IMR-90 (cell line): ENCODE measurements around the gene GUCY1A2. TPM values are rescaled to one million over a fixed set of nuclear protein-coding genes. Genes with fewer than 3 reads are reported as not detected.

Experiments
- ATAC-seq: fragments of 200-7000 bp; cut with Tn5 transposase; 2 replicates; pipeline ENCODE4 v1.9.1; 2020; ENCODE audit warnings: low read depth, mild to moderate bottlenecking, moderate library complexity
- BruUV-seq: library from RNA; stranded (reverse); fragments of 400-500 nt; replicated peaks from 2 replicates; lab custom pipeline; 2021; lab: Mats Ljungman, UMichigan
- CTCF ChIA-PET: fragments of 300-600 bp; formaldehyde crosslinking; extraction: SDS; loops from one replicate; lab custom pipeline; 2021; ENCODE audit warnings: antibody characterized with exemption; lab: Yijun Ruan, JAX
- POLR2A ChIA-PET: fragments of 300-600 bp; sonication (Branson Sonifier 250); formaldehyde crosslinking; loops from one replicate; lab custom pipeline; 2022; ENCODE audit warnings: antibody characterized with exemption; ENCODE audit not compliant: unreplicated experiment; lab: Charles Lee
- DNase-seq: peaks from one replicate; pipeline ENCODE4 v3.0.0; 2013
- H2AFZ ChIP-seq: replicated peaks from 2 replicates; pipeline ENCODE3; 2013; ENCODE audit warnings: low read length, mild to moderate bottlenecking; ENCODE audit not compliant: poor library complexity
- H2AK5ac ChIP-seq: 2 replicates; pipeline ENCODE4 v1.6.1; 2013; ENCODE audit warnings: low read depth, low read length, inconsistent platforms
- H2AK9ac ChIP-seq: replicated peaks from 2 replicates; pipeline ENCODE3; 2013; ENCODE audit warnings: mild to moderate bottlenecking, low read depth, low read length, moderate library complexity; ENCODE audit not compliant: poor library complexity
- H2BK120ac ChIP-seq: 2 replicates; pipeline ENCODE4 v1.6.1; 2013; ENCODE audit warnings: low read depth, low read length, inconsistent platforms
- H2BK15ac ChIP-seq: 3 replicates; pipeline ENCODE4 v1.6.1; 2013; ENCODE audit warnings: low read depth, low read length, inconsistent platforms
- H2BK20ac ChIP-seq: 2 replicates; pipeline ENCODE4 v1.6.1; 2013; ENCODE audit warnings: low read depth, mild to moderate bottlenecking, inconsistent platforms, low read length, moderate library complexity
- H2BK5ac ChIP-seq: 2 replicates; pipeline ENCODE4 v1.6.1; 2013; ENCODE audit warnings: mild to moderate bottlenecking, low read depth, low read length, inconsistent platforms; ENCODE audit not compliant: poor library complexity, severe bottlenecking
- H3K14ac ChIP-seq: replicated peaks from 2 replicates; pipeline ENCODE4 v1.6.1; 2013; ENCODE audit warnings: low read depth, low read length, inconsistent platforms
- H3K18ac ChIP-seq: 2 replicates; pipeline ENCODE4 v1.6.1; 2013; ENCODE audit warnings: low read depth, low read length, control low read depth
- H3K23ac ChIP-seq: 2 replicates; pipeline ENCODE4 v1.6.1; 2013; ENCODE audit warnings: low read depth, low read length, inconsistent platforms
- H3K27ac ChIP-seq: 2 replicates; pipeline ENCODE4 v1.5.1; 2013; ENCODE audit warnings: mild to moderate bottlenecking, control low read depth, low read length; ENCODE audit not compliant: insufficient read depth
- H3K27me3 ChIP-seq: 2 replicates; pipeline ENCODE4 v1.6.1; 2013; ENCODE audit warnings: low read length; ENCODE audit not compliant: control insufficient read depth, insufficient read depth
- H3K36me3 ChIP-seq: 2 replicates; pipeline ENCODE4 v1.6.1; 2013; ENCODE audit warnings: low read length, mixed read lengths; ENCODE audit not compliant: control insufficient read depth, insufficient read depth
- H3K4ac ChIP-seq: 2 replicates; pipeline ENCODE4 v1.6.1; 2013; ENCODE audit warnings: low read depth, low read length, inconsistent platforms
- H3K4me1 ChIP-seq: 2 replicates; pipeline ENCODE4 v1.6.1; 2013; ENCODE audit warnings: low read length, mixed read lengths; ENCODE audit not compliant: control insufficient read depth, insufficient read depth
- H3K4me2 ChIP-seq: 2 replicates; pipeline ENCODE4 v1.6.1; 2013; ENCODE audit warnings: low read depth, mild to moderate bottlenecking, control low read depth, low read length, moderate library complexity
- H3K4me3 ChIP-seq: 2 replicates; pipeline ENCODE4 v1.5.1; 2013; ENCODE audit warnings: low read depth, mild to moderate bottlenecking, control low read depth, low read length, moderate library complexity; ENCODE audit not compliant: insufficient read depth
- H3K56ac ChIP-seq: 2 replicates; pipeline ENCODE4 v1.6.1; 2013; ENCODE audit warnings: low read length, inconsistent platforms; ENCODE audit not compliant: insufficient read depth; ENCODE audit errors: extremely low read depth
- H3K79me1 ChIP-seq, 2 experiments: 2 replicates each; pipeline ENCODE4 v1.6.1; 2013; ENCODE audit warnings: low read length in 2 of 2, inconsistent platforms in 1 of 2, low read depth in 1 of 2
- H3K9ac ChIP-seq: 2 replicates; pipeline ENCODE4 v1.6.1; 2013; ENCODE audit warnings: low read depth, low read length, control low read depth
- H3K9me1 ChIP-seq: 2 replicates; pipeline ENCODE4 v1.6.1; 2013; ENCODE audit warnings: low read length, inconsistent platforms; ENCODE audit not compliant: insufficient read depth
- H3K9me3 ChIP-seq: 2 replicates; pipeline ENCODE4 v1.6.1; 2013; ENCODE audit warnings: low read length; ENCODE audit not compliant: control insufficient read depth, insufficient read depth
- H4K20me1 ChIP-seq: 2 replicates; pipeline ENCODE4 v1.6.1; 2013; ENCODE audit warnings: low read length, inconsistent platforms; ENCODE audit not compliant: insufficient read depth
- H4K5ac ChIP-seq: 2 replicates; pipeline ENCODE4 v1.6.1; 2013; ENCODE audit warnings: mild to moderate bottlenecking, low read depth, low read length, control low read depth
- H4K8ac ChIP-seq, 2 experiments: 2 replicates each; pipeline ENCODE4 v1.6.1; 2013; ENCODE audit warnings: low read depth in 2 of 2, low read length in 2 of 2, control low read depth in 1 of 2, inconsistent platforms in 1 of 2
- H4K91ac ChIP-seq: 2 replicates; pipeline ENCODE4 v1.6.1; 2013; ENCODE audit warnings: low read depth, low read length, inconsistent platforms; ENCODE audit not compliant: insufficient read depth
- MAZ ChIP-seq: IDR thresholded peaks from 2 replicates; pipeline ENCODE4 v1.6.1; 2012; ENCODE audit warnings: low read depth, mild to moderate bottlenecking, low read length, improper control_type of control experiment, moderate library complexity, borderline replicate concordance
- NFE2L2 ChIP-seq: fragments of 150-350 bp; IDR thresholded peaks from 2 replicates; pipeline ENCODE4 v1.6.1; 2016; ENCODE audit warnings: low read depth, mild to moderate bottlenecking, low read length
- RCOR1 ChIP-seq: IDR thresholded peaks from 2 replicates; pipeline ENCODE4 v1.6.1; 2012; ENCODE audit warnings: mild to moderate bottlenecking, low read length, improper control_type of control experiment; ENCODE audit not compliant: insufficient replicate concordance
- RFX5 ChIP-seq: IDR thresholded peaks from 2 replicates; pipeline ENCODE4 v1.8.0; 2012; ENCODE audit warnings: low read depth, mild to moderate bottlenecking, low read length, moderate library complexity
- SMC3 ChIP-seq: fragments of 150-350 bp; IDR thresholded peaks from 2 replicates; pipeline ENCODE4 v1.6.1; 2016; ENCODE audit warnings: low read depth, mild to moderate bottlenecking, antibody characterized with exemption, low read length, moderate library complexity
- dilution Hi-C: fragments of 300-500 bp; cut with HindIII; formaldehyde crosslinking; loops from one replicate; pipeline ENCODE4 v1.14.3; 2018; ENCODE audit warnings: low sequenced_read_pairs; ENCODE audit not compliant: unreplicated experiment
- in situ Hi-C: fragments of 300-500 bp; cut with MboI; formaldehyde crosslinking; loops from 3 replicates; pipeline ENCODE4 v1.14.3; 2019; ENCODE audit warnings: low sequenced_read_pairs, inconsistent platforms, mixed read lengths
- intact Hi-C: fragments of 100-400 bp; cut with micrococcal nuclease; formaldehyde crosslinking; loops from 2 replicates; pipeline ENCODE4 v1.10.0; 2022
- polyA plus RNA-seq, 3 experiments: library from polyadenylated mRNA; depleted of rRNA; stranded (reverse); fragments of >200 nt; gene quantifications; 2 replicates each; pipeline ENCODE4 v1.2.3, GENCODE V29; 2012; ENCODE audit warnings: low replicate concordance in 1 of 3
- total RNA-seq: library from RNA; depleted of rRNA; stranded (reverse); fragments of >200 nt; gene quantifications from 2 replicates; pipeline ENCODE4 v1.2.3, GENCODE V29; 2012
- TF ChIP-seq, protein P1 (sequence below): conservative IDR thresholded peaks from 2 replicates; pipeline ENCODE4 v1.5.1; 2012; ENCODE audit warnings: mild to moderate bottlenecking, low read depth, low read length, improper control_type of control experiment
- TF ChIP-seq, protein P2 (sequence below): fragments of 150-350 bp; IDR thresholded peaks from 2 replicates; pipeline ENCODE4 v1.6.1; 2016; ENCODE audit warnings: low read depth, mild to moderate bottlenecking, low read length, moderate library complexity, borderline replicate concordance

GUCY1A2 gene
- total and polyA plus RNA-seq, 2 of the 4 experiments (the other 2 are of a cell fraction): under 0.01 to 0.03 TPM

DNA sequence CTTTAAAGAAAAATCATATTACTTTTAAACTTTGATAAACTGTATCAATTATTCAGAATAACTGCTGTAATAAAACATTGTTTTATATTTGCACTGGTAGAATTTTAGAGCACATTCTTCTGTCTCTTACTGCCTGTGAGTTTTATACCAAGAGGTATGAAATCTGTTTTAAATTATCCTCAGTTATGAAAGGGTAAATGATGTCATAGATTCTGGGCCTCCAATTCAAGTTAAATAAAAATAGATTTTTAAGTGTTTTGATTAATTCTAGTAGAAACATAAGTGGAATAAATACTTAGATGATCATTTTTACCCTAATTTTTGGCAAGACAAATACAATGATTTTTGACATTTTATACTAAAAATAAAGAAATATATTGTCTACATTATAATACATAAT, 93.0 kb downstream of the GUCY1A2 start:
- TF ChIP-seq MAZ (no peak), NFE2L2 (no peak), RFX5 (no peak), RCOR1 (no peak), SMC3 (no peak)
- TF ChIP-seq, protein P1, sequence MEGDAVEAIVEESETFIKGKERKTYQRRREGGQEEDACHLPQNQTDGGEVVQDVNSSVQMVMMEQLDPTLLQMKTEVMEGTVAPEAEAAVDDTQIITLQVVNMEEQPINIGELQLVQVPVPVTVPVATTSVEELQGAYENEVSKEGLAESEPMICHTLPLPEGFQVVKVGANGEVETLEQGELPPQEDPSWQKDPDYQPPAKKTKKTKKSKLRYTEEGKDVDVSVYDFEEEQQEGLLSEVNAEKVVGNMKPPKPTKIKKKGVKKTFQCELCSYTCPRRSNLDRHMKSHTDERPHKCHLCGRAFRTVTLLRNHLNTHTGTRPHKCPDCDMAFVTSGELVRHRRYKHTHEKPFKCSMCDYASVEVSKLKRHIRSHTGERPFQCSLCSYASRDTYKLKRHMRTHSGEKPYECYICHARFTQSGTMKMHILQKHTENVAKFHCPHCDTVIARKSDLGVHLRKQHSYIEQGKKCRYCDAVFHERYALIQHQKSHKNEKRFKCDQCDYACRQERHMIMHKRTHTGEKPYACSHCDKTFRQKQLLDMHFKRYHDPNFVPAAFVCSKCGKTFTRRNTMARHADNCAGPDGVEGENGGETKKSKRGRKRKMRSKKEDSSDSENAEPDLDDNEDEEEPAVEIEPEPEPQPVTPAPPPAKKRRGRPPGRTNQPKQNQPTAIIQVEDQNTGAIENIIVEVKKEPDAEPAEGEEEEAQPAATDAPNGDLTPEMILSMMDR: no peak
- TF ChIP-seq, protein P2, sequence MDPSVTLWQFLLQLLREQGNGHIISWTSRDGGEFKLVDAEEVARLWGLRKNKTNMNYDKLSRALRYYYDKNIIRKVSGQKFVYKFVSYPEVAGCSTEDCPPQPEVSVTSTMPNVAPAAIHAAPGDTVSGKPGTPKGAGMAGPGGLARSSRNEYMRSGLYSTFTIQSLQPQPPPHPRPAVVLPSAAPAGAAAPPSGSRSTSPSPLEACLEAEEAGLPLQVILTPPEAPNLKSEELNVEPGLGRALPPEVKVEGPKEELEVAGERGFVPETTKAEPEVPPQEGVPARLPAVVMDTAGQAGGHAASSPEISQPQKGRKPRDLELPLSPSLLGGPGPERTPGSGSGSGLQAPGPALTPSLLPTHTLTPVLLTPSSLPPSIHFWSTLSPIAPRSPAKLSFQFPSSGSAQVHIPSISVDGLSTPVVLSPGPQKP: no peak
- in situ Hi-C loops: no loop called here
- Histone ChIP-seq H4K5ac (no peak overlapping the region), H4K91ac (no peak overlapping the region), H3K36me3 (no peaks in the 10 kb centered on the region), H3K79me1 (no peaks in the 10 kb centered on the region), H3K27ac (no peak overlapping the region), H3K9ac (no peak overlapping the region), H3K14ac (no peak overlapping the region), H2AFZ (no peak overlapping the region), H3K4me2 (no peak overlapping the region), H3K27me3 (no peaks in the 10 kb centered on the region), H3K4me1 (no peaks in the 10 kb centered on the region), H3K4me3 (no peak overlapping the region), H3K23ac (no peak overlapping the region), H2AK5ac (no peak overlapping the region), H3K9me3 (no peaks in the 10 kb centered on the region), H3K18ac (no peak overlapping the region), H3K9me1 (no peaks in the 10 kb centered on the region), H2BK120ac (no peak overlapping the region), H3K4ac (no peak overlapping the region), H2BK20ac (no peak overlapping the region), H2BK5ac (no peak overlapping the region), H2BK15ac (no peak overlapping the region), H3K56ac (no peak overlapping the region), H2AK9ac (no peak overlapping the region), H4K20me1 (no peaks in the 10 kb centered on the region), H4K8ac (no peak overlapping the region)
- ATAC-seq (no peak), DNase-seq (no peak)
- no TSS peak for BruUV-seq
- intact Hi-C loops: no loop called here
- ChIA-PET CTCF (no interaction called here), POLR2A (no interaction called here)
- dilution Hi-C loops: no loop called here
